H1 (cell line): ENCODE measurements around the gene DCLK1.

Experiments used
- POLR2A ChIP-seq, 2 experiments: IDR thresholded peaks; 1 replicate in 1 of 2; 2 replicates in 1 of 2; pipeline ENCODE4 v1.6.1; 2011; ENCODE audit warnings: low read depth in 2 of 2, low read length in 2 of 2, mild to moderate bottlenecking in 2 of 2; ENCODE audit errors: control extremely low read depth in 1 of 2
- SIN3A ChIP-seq, 2 experiments: IDR thresholded peaks in 1 of 2; conservative IDR thresholded peaks in 1 of 2; 2 replicates each; pipeline ENCODE4 v1.6.1; 2011 to 2012; ENCODE audit warnings: low read length in 2 of 2, improper control_type of control experiment in 1 of 2, low read depth in 1 of 2, mild to moderate bottlenecking in 1 of 2
- SP1 ChIP-seq: IDR thresholded peaks from 2 replicates; pipeline ENCODE4 v1.6.1; 2011; ENCODE audit warnings: low read depth, low read length
- TAF1 ChIP-seq: IDR thresholded peaks from 2 replicates; pipeline ENCODE4 v1.6.1; 2011; ENCODE audit warnings: mild to moderate bottlenecking, low read depth, low read length
- YY1 ChIP-seq: IDR thresholded peaks from 2 replicates; pipeline ENCODE4 v1.6.1; 2011; ENCODE audit warnings: low read depth, mild to moderate bottlenecking, low read length
- TF ChIP-seq, protein P1 (sequence below), 3 experiments: IDR thresholded peaks; 1 replicate in 2 of 3; 2 replicates in 1 of 3; pipeline versions ENCODE4 v1.5.1 to v1.6.1; 2011; ENCODE audit warnings: low read length in 3 of 3, mild to moderate bottlenecking in 3 of 3, inconsistent platforms in 2 of 3, low read depth in 1 of 3, moderate library complexity in 1 of 3; ENCODE audit not compliant: insufficient read depth in 1 of 3; ENCODE audit errors: control extremely low read depth in 1 of 3

- TF ChIP-seq POLR2A (IDR thresholded peaks at IDR 0.05; ENCODE audit: control extremely low read depth in 1 of 2, low read depth in 2 of 2, low read length in 2 of 2): no peak
- TF ChIP-seq SIN3A (conservative IDR thresholded peaks at IDR 0.05 in 1 of 2, IDR thresholded peaks at IDR 0.05 in 1 of 2; ENCODE audit: low read depth in 1 of 2, low read length in 2 of 2): no peak
- TF ChIP-seq SP1: no peak
- no peak for TF ChIP-seq TAF1
- TF ChIP-seq YY1: no peak
- TF ChIP-seq, protein P1, sequence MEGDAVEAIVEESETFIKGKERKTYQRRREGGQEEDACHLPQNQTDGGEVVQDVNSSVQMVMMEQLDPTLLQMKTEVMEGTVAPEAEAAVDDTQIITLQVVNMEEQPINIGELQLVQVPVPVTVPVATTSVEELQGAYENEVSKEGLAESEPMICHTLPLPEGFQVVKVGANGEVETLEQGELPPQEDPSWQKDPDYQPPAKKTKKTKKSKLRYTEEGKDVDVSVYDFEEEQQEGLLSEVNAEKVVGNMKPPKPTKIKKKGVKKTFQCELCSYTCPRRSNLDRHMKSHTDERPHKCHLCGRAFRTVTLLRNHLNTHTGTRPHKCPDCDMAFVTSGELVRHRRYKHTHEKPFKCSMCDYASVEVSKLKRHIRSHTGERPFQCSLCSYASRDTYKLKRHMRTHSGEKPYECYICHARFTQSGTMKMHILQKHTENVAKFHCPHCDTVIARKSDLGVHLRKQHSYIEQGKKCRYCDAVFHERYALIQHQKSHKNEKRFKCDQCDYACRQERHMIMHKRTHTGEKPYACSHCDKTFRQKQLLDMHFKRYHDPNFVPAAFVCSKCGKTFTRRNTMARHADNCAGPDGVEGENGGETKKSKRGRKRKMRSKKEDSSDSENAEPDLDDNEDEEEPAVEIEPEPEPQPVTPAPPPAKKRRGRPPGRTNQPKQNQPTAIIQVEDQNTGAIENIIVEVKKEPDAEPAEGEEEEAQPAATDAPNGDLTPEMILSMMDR (IDR thresholded peaks at IDR 0.05; ENCODE audit: control extremely low read depth in 1 of 3, insufficient read depth in 1 of 3, low read depth in 1 of 3, low read length in 3 of 3): no peak
Measured at GRCh38 chr13:35947315-35947714, 183.9 kb downstream of the DCLK1 start.
